Measurements from ENCODE around the gene TRPM4.
"Not testable (repeated sequence)": the region's sequence is repeated elsewhere in the genome, so short reads cannot be mapped to it uniquely, and the experiment has no call there.

The TRPM4 gene

GRCh38 chr19:49151267-49152118 lies 6.1 kb upstream of the TRPM4 start:
- no peak for DNase-seq (ENCODE audit: low read depth in 2 of 2)

DNA sequence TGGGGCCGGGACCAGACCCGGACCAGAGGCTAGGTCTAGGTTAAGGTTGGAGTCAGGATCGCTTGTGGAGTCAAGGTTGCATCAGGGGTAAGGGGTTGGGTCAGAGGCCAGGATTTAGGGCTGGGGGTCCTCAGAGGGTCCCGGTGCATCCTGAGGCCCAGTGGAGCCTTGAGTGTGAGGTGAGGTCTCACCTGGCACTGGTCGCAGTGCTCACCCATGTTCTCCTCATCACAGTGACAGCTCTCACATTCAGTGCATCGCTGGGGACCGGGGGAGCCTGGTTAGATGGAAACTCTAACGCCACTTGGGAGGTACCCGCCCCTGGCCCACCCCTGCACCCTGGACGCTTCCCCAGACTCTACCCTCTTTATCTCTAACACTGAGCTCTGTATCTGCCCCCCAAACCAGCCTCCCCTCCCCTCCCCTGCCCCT lies 5.5 kb upstream of the TRPM4 start:
- DNase-seq (ENCODE audit: low read depth in 2 of 2): no peak

DNA sequence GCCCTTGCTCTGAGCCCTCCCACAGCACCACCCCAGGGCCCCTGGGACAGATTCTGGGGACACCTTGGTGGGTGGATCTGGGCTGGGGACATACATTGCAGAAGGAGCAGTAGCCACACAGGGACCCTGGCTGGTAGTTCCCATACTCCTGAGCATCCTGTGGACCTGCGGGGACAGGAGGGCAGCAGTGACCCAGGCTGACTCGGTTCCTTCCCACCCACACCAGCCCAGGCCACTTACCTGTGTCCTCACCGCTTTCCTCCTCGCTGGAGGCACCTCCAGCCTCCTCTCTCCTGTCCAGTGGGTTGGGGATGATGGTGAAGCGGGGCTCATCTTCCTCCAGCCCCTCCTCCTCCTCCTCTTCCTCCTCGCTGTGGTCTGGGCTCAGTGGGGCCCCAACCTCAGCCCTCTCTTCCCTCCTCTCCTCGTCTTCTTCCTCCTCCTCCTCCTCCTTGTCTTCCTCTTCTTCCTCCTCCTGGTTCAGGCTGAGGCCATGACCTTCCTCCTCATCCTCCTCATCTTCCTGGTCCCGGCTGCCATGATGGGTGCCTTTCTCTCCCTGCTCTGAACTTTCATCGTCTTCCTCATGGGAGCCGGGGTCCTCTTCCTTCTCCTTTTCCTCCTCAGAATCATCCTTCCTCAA lies 4.3 kb upstream of the TRPM4 start:
- DNase-seq (ENCODE audit: low read depth in 2 of 2): no peak

DNA sequence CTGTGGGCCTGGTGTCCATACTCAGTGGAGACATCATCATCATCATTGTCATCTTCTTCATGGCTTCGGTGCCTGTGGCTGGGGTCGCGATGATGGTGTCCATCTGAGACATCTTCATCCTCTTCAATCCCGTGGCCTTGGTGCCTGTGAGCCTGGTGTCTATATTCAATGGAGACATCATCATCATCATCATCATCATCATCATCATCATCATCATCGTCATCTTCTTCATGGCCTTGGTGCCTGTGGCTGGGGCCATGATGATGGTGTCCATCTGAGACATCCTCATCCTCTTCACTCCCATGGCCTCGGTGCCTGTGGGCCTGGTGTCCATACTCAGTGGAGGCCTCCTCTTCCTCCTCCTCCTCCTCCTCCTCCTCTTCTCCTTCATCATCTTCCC lies 3.3 kb upstream of the TRPM4 start:
- no peak for DNase-seq (ENCODE audit: low read depth in 2 of 2)

- no peak for DNase-seq (ENCODE audit: low read depth in 2 of 2)
These were observed 2.4 kb upstream of the TRPM4 start, which contains the start of gene HRC for GRCh38 chr19:49155005-49155819. HRC (minus strand) TSS chr19:49155396; CDS start chr19:49155237, 159 bp downstream.

- no peak for DNase-seq (ENCODE audit: low read depth in 2 of 2)
These were observed 1.7 kb upstream of the TRPM4 start for GRCh38 chr19:49155820-49156346.

GRCh38 chr19:49160450-49161189 lies 3.0 kb downstream of the TRPM4 start:
- DNase-seq (ENCODE audit: low read depth in 2 of 2): no peak

- no peak for DNase-seq (ENCODE audit: low read depth in 2 of 2)
These were observed 4.4 kb downstream of the TRPM4 start for GRCh38 chr19:49161987-49162386.

- no peak for DNase-seq (ENCODE audit: low read depth in 2 of 2)
These were observed 7.6 kb downstream of the TRPM4 start for GRCh38 chr19:49165111-49165750.

DNA sequence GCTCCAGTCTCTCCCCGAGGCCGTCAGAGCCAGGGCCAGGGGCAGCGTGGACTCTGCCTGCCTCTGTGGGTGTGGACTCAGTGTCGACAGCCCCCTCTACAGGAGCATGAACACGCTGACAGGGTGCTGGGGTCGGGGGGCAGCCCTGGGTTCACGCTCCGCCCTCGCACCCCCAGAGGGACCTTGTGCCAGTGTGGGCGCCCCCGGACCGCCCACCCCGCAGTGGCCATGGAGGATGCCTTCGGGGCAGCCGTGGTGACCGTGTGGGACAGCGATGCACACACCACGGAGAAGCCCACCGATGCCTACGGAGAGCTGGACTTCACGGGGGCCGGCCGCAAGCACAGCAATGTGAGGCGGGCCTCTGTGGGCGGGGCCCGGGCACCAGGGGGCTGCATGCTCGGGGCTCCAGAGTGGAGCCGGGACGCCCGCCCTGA lies 8.3 kb downstream of the TRPM4 start:
- no peak for DNase-seq (ENCODE audit: low read depth in 2 of 2)

DNA sequence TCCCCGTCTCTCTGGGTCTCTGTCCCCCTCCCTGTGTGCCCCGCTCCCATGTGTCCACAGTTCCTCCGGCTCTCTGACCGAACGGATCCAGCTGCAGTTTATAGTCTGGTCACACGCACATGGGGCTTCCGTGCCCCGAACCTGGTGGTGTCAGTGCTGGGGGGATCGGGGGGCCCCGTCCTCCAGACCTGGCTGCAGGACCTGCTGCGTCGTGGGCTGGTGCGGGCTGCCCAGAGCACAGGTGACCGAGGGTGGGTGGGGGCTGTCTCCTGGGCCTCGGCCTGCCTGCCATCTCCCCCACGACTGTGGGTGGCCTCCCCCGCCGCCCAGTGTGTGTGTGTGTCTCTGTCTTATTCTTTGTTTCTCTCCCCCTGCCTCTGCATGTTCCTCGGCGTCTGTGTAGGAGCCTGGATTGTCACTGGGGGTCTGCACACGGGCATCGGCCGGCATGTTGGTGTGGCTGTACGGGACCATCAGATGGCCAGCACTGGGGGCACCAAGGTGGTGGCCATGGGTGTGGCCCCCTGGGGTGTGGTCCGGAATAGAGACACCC lies 10.3 kb downstream of the TRPM4 start:
- DNase-seq (ENCODE audit: low read depth in 2 of 2): no peak

DNA sequence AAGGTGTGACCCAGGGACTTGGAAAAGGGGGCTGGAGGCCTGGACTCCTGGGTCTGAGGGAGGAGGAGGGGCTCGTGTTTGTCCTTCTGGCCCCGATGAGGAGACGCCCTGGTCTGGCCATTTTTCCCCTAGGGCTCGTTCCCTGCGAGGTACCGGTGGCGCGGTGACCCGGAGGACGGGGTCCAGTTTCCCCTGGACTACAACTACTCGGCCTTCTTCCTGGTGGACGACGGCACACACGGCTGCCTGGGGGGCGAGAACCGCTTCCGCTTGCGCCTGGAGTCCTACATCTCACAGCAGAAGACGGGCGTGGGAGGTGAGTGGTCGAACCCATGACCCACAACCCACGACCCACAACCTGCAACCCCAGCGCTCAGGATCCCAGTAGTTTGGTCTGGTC lies 10.8 kb downstream of the TRPM4 start:
- no peak for DNase-seq (ENCODE audit: low read depth in 2 of 2)

GRCh38 chr19:49173198-49173597 lies 15.6 kb downstream of the TRPM4 start:
- no peak for DNase-seq (ENCODE audit: low read depth in 2 of 2)

GRCh38 chr19:49180659-49181058 lies 23.1 kb downstream of the TRPM4 start:
- DNase-seq (ENCODE audit: low read depth in 2 of 2): no peak

GRCh38 chr19:49182010-49182847 lies 24.6 kb downstream of the TRPM4 start:
- not testable (repeated sequence) for DNase-seq (ENCODE audit: low read depth in 2 of 2)

DNA sequence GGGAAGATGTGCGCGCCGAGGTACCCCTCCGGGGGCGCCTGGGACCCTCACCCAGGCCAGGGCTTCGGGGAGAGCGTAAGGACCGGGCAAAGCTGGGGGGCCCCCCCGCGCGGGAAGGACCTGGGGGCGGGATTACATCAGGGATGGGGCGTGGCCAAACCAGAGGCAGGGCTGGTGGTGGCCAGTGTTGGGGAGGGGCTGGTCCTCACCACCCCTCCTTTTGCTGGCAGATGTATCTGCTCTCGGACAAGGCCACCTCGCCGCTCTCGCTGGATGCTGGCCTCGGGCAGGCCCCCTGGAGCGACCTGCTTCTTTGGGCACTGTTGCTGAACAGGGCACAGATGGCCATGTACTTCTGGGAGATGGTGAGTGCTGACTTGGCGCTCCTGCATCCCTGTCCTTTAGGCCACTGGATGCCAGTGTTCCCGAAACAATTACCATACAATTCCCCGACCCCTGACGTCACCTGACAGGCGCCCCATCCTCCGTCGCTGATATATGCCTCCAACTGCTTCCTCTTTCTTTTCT lies 25.3 kb downstream of the TRPM4 start:
- no peak for DNase-seq (ENCODE audit: low read depth in 2 of 2)

- DNase-seq (ENCODE audit: low read depth in 2 of 2): no peak
These were observed 28.5 kb downstream of the TRPM4 start for GRCh38 chr19:49186108-49186507.

DNA sequence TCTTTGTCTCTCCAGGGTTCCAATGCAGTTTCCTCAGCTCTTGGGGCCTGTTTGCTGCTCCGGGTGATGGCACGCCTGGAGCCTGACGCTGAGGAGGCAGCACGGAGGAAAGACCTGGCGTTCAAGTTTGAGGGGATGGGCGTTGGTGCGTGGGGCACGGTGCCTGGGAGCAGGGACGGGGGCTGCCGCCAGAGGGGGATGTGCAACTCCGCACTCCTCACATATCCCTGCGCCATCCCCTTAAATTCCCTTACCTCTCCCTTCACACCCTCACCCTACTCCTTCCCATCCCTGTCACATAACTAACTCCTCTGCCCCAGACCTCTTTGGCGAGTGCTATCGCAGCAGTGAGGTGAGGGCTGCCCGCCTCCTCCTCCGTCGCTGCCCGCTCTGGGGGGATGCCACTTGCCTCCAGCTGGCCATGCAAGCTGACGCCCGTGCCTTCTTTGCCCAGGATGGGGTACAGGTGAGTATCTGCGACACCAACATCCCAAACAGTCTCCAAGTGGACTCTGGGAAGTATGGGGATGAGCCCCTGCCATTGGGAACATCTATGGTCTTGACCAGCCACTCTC lies 31.1 kb downstream of the TRPM4 start:
- DNase-seq (ENCODE audit: low read depth in 2 of 2): no peak

- DNase-seq (ENCODE audit: low read depth in 2 of 2): no peak
These were observed 31.7 kb downstream of the TRPM4 start for GRCh38 chr19:49189259-49189658.
